Stimulated activated CD4-positive, alpha-beta T cell treated with anti-CD3 and anti-CD28 coated beads, Interleukin-15, amount 100 ng/mL, for 1 hour (primary cell): ENCODE results near the gene TSSK6.
A peak's percentile ranks its signal among the peaks of the same experiment; 100 is the strongest.

Experiments
- DNase-seq, 2 donors: peaks; one replicate each; pipeline ENCODE4 v3.0.0-alpha.2; 2020; ENCODE audit warnings: low read depth in 1 of 2, low spot score in 1 of 2

The TSSK6 gene

DNA sequence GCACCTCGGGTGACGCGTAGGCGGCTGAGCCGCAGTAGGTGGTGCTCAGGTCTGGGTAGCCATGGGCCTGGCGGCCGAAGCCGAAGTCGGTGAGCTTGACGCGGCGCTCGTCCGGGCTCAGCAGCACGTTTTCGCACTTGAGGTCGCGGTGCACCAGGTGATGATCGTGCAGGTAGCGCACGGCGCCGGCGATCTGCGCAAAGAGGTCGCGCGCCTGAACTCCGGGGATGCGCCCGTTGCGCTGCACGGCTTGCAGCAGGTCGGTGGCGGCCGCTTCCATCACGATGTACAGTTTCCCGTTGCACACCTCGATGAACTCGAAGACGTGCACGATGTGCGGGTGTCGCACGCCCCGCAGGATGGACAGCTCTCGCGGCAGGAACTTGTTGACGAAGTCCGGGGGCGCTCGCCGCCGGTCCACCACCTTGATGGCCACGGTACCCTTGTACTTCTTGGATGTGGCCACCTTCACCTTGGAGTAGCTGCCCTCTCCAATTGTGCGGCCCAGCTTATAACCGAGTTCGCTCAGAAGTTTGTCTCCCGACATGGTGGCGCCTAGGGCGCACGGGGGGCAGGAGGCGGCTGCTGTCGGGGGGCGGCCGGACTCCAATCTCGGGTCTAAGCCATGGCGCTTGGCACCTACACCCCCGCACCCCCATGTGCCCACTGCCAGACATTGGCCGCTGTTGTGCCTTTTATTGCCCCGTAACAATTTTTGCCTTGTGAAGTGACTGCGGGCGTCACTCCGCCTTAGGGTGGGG is at the start of gene TSSK6:
TSS of gene TSSK6 (minus strand) at position 668 of the 761 bp plus-strand sequence. CDS start at position 547, 121 bp downstream.
- no peak for DNase-seq

- DNase-seq: no peak
Observed at GRCh38 chr19:19563348-19563848, 48.0 kb upstream of the TSSK6 start.

- no peak for DNase-seq
Observed at GRCh38 chr19:19562665-19563347, 47.5 kb upstream of the TSSK6 start.

GRCh38 chr19:19561946-19562664 is 46.8 kb upstream of the TSSK6 start:
- DNase-seq: no peak

DNA sequence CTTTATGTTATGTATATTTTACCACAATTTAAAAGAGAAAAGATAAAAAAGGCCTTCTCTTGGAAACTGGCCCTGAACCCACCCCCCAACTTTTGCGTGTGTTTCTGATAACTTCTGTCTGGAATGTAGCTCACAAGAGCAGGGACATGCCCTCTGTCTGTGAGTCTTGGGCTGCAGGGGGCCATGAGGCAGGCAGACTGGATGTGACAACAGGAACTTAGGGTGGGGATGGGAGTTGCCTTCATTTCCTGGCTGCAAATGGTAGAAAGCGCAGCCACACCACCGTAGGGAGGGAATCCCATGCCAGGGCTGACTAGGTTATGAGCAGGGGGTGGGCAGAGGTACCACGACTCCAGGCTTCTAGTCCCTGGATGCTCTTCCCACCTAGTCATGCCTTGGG is 44.6 kb upstream of the TSSK6 start:
- DNase-seq: no peak

GRCh38 chr19:19558636-19559035 is 43.3 kb upstream of the TSSK6 start:
- DNase-seq: no peak

GRCh38 chr19:19558055-19558454 is 42.7 kb upstream of the TSSK6 start:
- DNase-seq: no peak

GRCh38 chr19:19554074-19555023 is 39.0 kb upstream of the TSSK6 start:
- peak; percentile 22 to 49 for DNase-seq

DNA sequence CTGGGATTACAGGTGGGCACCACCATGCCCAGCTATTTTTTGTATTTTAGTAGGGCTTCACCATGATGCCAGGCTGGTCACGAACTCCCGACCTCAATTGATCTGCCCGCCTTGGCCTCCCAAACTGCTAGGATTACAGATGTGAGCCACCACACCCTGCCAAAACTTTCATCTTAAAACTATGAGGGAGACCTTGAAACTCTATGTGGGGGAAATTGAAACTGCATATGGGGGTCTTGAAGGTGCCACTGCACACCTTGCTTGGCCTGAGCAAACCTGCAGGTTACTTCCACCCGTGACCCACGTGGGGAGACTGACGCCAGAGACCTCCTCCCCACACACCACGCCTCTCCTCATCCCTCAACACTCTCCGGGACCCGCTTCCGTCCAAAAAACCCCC is 38.3 kb upstream of the TSSK6 start:
- no peak for DNase-seq

- DNase-seq: no peak
Observed at GRCh38 chr19:19552798-19553197, 37.5 kb upstream of the TSSK6 start.

DNA sequence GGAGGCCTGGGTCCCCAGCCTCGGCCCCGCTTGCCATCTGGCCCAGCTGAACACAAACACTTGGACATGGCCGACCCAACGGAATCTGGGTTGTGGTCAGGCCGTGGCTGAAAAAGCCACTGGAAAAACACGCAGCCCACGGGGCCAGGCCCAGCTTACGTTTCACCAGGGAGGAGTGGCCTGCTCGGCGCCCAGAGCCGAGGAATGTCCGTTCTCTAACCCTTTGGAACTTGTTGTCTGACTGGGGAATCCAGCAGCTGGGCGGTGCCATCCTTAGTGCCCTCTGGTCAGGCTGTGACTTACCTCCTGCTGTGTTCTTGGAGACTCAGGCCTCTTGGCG is 36.5 kb upstream of the TSSK6 start:
- DNase-seq: no peak

DNA sequence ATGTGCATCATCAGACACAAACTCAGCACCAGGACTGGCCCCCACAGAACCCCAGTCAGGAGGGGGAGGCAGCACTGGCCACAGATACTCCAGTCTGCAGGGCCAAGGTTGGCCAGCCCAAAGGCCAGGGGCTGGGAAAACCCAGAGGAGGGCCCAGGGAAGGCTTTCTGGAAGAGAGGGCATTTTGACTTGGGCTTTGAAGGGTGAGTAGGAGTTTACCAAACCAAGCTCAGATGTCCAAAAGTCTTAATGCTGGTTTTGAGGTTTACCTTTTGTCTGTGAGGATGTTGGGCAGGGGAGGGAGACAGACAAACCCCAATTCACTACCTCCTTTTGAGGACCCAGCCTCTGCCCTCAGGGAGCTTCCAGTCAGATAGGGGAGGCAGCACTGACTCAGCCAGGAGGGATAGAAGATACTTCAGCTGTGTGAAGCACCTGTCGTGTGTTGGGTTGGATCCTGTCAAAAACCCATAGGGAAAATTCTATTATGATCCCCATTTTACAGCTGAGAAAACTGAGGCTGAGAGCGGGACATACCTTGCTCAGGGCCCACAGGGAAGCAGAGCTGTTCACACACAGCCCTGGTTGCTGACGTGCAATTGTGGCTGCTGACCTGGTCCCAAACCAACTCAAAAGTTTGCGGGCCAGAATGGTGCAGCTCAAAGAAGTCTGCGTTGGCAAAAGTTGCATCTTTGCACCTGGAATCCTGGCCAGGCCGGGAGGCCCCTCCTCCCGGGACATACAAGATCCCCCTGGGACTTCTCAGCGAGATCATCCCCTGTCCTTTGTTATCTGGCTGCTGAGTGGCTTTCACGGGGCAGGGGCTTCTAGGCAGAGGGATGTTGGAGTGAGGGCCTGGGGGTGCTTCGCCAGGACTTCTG is 35.9 kb upstream of the TSSK6 start:
- DNase-seq: no peak

- no peak for DNase-seq
Observed at GRCh38 chr19:19550485-19550929, 35.2 kb upstream of the TSSK6 start.

DNA sequence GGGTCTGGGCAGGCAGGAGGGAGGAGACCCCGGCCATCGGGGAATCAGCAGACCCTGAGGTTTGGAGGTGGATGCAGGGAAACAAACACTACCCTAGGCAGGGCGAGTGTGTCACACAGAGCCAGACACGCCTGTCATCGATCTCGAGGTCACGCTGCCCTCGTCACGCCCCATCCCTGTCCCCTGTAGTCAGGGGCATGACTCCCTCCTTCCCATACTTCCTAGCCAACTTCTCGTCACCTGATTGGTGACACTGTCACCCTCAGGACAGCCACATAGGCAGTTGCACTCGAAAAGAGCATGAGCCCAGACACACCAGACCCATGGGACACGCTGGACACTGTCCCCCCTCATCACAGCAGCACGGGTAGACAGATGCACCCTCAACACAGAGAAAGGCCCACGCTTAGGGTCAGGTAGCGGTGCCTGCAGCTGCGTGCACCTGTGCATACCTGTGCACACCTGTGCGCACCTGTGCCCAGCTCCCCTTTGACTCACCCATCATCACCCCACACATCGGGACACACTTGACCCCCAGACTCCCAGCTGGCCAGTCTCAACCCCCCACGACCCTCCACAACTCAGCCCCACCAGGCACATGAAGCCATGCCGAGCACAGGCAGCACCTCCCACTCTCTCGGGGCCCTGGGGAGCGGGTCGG is 34.6 kb upstream of the TSSK6 start:
- no peak for DNase-seq

GRCh38 chr19:19548915-19549759 is 33.8 kb upstream of the TSSK6 start:
- no peak for DNase-seq

DNA sequence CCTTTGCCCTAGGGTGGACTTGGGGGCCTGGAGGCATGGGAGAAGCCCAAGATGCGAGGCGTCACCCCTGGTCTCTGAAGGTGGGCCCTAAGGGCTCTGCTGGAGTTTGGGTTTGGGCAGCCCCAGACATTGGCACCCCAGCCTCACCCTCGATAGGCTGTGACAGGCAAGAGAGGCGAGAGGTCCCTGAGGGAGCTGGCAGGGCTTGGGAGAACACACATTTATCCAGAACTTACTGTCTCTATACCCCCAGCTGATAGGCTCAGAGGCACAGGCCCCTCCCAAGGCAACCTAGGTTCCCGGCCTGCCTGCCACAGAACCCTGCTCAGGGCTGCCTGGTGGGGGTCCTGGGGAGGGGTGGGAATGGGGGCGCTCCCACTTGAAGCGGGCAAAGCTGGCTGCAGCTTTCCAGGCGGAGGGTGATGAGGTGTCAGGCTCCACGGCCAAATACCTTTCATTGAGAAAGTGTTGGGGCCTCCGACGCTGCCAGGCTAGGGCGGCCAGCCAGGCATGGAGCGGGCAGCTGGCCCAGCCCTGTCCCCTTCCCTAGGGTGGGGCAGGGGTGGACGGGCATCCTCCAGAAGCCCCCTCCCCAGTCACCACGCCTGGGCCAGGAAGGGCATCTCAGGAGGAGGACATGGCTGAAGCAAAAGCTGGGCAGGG is 32.5 kb upstream of the TSSK6 start:
- DNase-seq: no peak

DNA sequence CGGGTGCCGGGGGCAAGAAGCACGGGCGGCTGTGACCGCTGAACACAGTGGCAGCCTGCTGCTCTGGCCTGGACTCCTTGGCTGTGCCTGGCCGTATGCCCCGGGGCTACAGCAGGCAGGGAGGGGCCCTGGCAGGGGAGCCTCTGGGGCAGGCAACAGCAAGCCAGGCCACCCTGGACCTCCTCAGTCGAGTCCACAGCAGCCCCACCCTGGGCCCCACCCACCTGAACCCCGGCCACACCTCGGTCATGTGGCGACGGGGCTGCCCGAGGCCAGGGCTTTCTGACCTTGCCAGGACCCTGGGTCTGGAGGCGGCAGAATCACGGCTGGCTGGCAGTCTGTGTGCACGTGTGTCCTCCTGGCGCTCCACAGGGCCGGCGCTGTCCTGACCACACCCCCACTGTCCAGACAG is 31.4 kb upstream of the TSSK6 start:
- no peak for DNase-seq

- no peak for DNase-seq
Observed at GRCh38 chr19:19545707-19546106, 30.4 kb upstream of the TSSK6 start.
